GM19238 (cell line): ENCODE data around the gene TOMM70.
"Not testable (repeated sequence)": the region's sequence is repeated elsewhere in the genome, so short reads cannot be mapped to it uniquely, and the experiment has no call there.

Experiments
- DNase-seq: peaks from one replicate; pipeline ENCODE4 v3.0.0; 2011; ENCODE audit warnings: low spot score; ENCODE audit not compliant: insufficient read length

The TOMM70 gene

GRCh38 chr3:100400780-100401673, at the start of gene TOMM70, which contains the start of gene LNP1:
TOMM70 (minus strand) TSS chr3:100401089; CDS start chr3:100400949, 140 bp downstream.
LNP1 (plus strand) TSS chr3:100401539; CDS start chr3:100429730, 28,191 bp downstream.
- DNase-seq: peak; percentile 63

GRCh38 chr3:100449214-100449613, 48.3 kb upstream of the TOMM70 start:
- no peak for DNase-seq

GRCh38 chr3:100448079-100448478, 47.2 kb upstream of the TOMM70 start:
- DNase-seq: no peak

DNA sequence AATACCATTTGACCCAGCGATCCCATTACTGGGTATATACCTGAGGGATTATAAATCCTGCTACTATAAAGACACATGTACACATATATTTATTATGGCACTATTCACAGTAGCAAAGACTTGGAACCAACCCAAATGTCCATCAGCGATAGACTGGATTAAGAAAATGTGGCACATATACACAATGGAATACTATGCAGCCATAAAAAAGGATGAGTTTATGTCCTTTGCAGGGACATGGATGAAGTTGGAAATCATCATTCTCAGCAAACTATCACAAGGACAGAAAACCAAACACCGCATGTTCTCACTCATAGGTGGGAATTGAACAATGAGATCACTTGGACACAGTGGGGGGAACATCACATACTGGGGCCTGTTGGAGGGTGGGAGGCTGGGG, 46.2 kb upstream of the TOMM70 start:
- not testable (repeated sequence) for DNase-seq

DNA sequence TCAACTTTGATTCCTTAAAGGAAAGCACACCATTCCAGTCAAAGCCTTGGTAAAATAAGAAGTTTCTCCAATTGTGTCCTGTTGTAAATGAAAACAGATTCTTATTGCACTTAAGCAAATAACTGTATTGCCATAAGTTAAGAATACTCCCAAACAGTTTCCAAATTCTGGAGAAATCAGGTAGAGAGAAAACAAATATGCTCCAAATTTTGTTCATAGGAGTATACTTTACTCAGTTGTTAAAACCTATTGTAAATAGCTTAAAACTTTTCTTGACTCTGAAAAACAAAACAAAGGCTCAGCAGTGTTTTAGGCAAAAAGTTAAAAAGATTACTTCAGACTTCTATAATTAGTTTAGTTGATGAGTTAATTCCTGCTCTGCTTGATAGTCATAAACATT, 42.8 kb upstream of the TOMM70 start:
- no peak for DNase-seq

DNA sequence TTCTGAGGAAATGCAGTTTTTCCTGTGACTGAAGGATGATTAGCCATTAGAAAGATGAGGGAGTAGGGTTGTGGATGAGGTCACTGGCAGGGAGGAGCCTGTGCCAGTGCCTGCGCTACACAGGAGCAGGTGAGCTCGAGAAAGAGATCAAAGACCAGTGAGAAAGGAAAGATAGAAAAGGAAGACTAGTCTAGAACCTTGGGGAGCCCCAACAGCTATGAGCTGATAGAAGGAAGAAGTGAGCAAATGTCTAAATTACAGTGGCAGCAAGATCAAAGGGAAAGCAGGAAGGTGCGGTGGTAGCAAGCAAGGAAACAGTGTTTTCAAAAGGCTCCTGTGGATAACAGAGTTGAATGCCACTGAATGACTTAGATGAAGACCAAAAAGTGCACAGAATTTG, 40.0 kb upstream of the TOMM70 start:
- no peak for DNase-seq

- DNase-seq: no peak
Measured at GRCh38 chr3:100438623-100438974, 37.7 kb upstream of the TOMM70 start.

DNA sequence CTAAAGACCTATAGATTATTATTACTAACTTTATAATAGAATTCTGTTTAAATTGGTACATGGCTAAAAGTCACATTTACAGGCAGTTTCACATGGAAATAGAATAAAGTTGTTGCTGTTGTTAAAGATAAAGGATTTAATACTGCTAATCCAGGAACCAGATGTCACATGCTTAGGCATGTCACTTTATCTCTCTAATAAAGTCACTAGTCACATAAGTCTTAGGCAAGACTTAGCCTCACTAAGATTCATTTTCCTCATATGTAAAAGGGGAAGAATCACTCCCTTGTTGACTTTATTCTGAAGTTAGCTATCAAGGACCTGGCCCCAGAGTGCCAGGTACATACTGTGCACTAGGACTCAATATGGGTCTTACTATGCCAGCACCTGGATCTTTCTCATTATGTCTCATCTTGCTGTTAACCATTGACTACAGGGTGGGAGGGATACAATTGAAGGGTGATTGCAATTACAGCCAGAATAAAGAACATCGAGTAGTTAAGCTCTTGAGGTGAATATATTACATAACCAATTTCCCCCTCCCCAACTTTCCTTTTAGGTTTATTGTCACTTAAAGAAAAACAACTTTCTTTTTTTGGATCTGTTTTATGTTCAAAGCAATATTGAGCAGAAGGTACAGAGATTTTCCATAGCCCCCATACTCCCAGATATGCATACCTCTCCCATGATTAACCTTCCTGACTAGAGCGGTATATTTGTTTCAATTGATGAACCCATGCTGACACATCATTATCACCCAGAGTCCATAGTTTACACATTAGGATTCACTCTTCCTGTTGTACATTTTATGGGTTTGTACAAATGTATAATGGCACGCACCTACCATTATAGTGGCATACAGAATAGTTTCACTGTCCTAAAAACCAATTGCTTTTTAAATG, 37.1 kb upstream of the TOMM70 start:
- DNase-seq: no peak

GRCh38 chr3:100436951-100437350, 36.1 kb upstream of the TOMM70 start:
- DNase-seq: no peak

- DNase-seq: no peak
Measured at GRCh38 chr3:100429187-100429716, 28.4 kb upstream of the TOMM70 start.

- DNase-seq: no peak
Measured at GRCh38 chr3:100427699-100428098, 26.8 kb upstream of the TOMM70 start.

- no peak for DNase-seq
Measured at GRCh38 chr3:100426067-100426682, 25.3 kb upstream of the TOMM70 start.

GRCh38 chr3:100425316-100425715, 24.4 kb upstream of the TOMM70 start:
- no peak for DNase-seq

- no peak for DNase-seq
Measured at GRCh38 chr3:100424261-100424660, 23.4 kb upstream of the TOMM70 start.

- DNase-seq: no peak
Measured at GRCh38 chr3:100423611-100424010, 22.7 kb upstream of the TOMM70 start.

GRCh38 chr3:100420885-100421284, 20.0 kb upstream of the TOMM70 start:
- no peak for DNase-seq

DNA sequence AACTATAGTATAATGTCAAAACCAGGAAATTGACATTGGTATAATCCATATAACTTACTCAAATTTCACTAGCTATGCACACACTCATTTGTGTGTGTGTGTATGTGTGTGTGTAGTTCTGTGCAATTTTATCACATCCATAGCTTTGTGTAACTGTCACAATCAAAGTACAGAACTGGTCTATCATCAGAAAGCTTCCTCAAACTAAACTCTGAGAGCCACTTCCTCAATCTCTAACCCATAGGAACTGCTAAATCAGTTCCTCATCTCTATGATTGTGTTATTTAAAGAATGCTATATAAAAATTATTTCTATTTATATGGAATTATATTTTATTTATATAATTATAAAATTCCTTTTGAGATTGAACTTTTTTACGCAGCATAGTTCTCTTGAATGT, 18.5 kb upstream of the TOMM70 start:
- no peak for DNase-seq

DNA sequence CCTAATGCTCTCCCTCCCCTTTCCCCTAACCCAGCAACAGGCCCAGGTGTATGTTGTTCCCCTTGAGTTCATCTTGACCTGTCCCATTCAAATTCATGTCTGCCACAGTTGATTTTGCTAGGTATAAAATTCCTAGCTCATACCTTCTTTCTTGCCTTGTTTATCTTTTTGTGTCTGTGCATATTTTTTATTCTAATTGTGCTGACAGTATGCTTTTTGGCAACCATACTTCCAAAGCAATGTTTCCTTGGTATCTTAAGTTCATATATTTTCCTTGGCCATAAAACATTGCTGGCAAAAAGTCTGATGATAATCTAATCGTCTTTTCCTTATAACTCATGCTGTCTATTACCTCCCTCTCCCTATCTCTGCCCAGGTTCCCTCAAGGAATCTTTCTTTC, 16.0 kb upstream of the TOMM70 start:
- DNase-seq: no peak

DNA sequence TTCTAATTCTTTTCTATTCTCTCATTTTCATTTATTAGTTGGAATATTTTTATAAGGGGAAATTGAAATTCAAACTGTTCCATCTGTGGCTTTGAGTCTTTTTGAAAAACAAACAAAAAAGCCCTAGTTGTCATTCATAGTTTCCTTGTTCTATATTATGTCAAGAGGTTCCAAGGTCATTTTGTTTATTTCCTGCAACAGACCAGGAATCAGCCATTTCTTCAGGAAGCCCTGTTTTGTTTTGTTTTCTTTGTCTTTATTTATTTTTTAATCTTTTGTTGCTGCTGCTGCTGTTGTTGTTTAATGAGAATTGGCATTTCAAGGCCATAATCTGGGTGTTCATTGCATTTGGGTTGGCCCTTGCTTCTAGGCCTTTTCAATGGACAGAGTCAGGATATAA, 15.3 kb upstream of the TOMM70 start:
- DNase-seq: no peak

DNA sequence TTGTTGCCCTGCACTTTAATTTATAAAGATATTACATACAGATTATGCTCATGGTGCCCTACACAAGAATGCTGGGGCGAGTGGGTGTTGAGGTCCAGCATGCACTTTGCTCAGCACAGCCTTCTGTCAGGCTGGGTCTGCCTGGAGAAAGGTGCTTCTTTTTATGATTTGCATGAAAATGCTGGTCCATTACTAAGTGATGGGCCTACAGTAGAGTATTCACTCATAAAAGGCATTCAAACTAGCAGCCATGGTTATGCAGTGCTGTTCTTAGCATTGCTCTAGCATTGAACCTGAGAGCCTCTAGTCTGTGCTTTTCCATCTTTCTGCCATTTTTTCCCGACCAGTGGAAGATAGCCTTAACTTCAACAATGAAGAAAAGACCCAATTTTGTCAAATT, 12.7 kb upstream of the TOMM70 start:
- no peak for DNase-seq

GRCh38 chr3:100412912-100413590, 12.2 kb upstream of the TOMM70 start:
- no peak for DNase-seq
